HL-60 (cell line): ENCODE data around the gene DDX42.

ENCODE experiments used
- CTCF ChIP-seq: IDR thresholded peaks from one replicate; pipeline ENCODE4 v1.5.1; 2011; ENCODE audit warnings: low read length, control low read depth, inconsistent platforms; ENCODE audit not compliant: insufficient read depth
- POLR2AphosphoS5 ChIP-seq: IDR thresholded peaks from 2 replicates; pipeline ENCODE4 v1.6.1; 2012; ENCODE audit warnings: low read depth

- no peak for TF ChIP-seq POLR2AphosphoS5
- TF ChIP-seq CTCF, result no peak
Measured at GRCh38 chr17:63845509-63845908, 71.5 kb downstream of the DDX42 start.
